HUDEP-2 (cell line): ENCODE measurements around the gene CSMD2.

Source experiments
- DNase-seq, 76 experiments: peaks; one replicate each; lab custom pipeline; 2025; ENCODE audit not compliant: unreplicated experiment in 76 of 76; lab: John Stamatoyannopoulos, UW

CSMD2 gene

DNA sequence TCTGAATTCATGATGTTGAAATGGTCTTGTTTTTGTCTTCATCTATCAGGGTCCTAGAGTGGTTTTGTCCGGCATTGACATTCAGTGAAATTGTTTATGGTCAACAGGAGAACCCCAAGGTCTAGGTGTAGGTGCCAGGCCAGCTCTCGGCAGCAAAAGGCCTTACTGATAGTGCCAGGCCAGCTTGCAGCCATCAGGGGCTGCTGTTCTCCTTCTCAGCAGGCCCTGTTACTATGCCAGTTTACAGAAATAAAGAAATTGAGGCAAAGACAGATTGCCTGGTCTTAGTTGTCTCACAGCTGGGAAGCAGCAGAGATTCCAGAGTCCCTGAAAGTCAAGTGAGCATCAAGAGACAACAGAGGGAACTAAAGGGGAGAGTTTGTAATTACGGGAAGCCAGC, 289.2 kb downstream of the CSMD2 start:
- peak in 1 of 76 experiments; percentile 2 for DNase-seq

DNA sequence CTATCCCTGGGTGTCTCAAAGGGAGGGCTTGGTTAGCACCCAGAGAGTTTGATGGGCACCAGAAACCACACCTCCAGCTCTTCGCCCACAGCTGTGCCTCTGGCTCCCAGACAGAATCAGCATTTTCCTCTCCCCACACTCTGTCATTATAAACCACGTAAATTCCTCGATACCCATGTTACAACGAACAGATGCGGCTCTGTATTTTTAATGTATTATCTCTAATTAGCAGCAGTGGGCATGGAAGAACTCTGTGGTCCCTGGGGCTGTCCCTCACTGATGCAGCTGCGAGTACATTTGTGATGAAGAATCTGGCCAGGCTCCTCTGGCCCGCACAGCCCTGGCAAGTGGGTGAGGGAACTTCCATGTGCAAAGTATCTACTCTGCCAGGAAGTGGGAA, 290.4 kb downstream of the CSMD2 start:
- no peak for DNase-seq

DNA sequence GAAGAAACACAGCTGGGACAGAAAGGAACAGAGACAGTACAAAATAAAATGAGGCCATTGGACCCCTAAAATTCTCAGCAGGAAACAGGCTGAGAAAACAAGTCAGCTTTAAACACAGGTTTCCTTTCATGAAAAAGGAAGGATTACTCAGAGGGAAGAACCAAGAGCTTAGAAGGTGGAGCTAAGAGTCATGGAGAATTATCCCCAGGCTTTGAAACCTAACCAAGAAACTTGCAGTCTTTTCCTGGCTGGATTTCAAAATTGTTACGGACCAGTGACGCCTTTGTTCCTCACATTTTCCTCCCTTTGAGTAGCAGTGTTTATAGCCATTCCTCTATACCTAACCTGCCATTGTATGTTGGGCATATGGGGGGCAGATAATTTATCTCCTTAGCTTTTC, 292.3 kb downstream of the CSMD2 start:
- DNase-seq = no peak

DNA sequence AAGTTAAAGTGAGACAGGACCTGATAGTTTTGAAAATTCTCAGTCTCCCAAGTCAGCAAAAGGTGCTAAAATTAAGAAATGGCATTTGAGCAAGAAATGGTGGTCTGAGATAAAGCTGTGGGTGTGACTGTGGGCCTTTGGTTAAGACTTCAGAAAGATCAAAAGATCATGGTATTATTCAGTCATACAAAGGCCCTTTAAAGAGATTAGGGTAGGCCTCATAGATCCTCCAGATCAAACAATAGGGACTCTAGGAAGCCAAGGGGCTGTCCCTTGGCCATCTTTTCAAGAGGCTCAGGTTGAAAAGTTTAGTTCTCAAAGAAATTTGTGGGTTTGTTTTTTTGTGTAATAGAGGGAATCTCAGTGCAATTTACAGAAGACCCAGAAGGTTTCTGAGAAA, 292.8 kb downstream of the CSMD2 start:
- DNase-seq = no peak

DNA sequence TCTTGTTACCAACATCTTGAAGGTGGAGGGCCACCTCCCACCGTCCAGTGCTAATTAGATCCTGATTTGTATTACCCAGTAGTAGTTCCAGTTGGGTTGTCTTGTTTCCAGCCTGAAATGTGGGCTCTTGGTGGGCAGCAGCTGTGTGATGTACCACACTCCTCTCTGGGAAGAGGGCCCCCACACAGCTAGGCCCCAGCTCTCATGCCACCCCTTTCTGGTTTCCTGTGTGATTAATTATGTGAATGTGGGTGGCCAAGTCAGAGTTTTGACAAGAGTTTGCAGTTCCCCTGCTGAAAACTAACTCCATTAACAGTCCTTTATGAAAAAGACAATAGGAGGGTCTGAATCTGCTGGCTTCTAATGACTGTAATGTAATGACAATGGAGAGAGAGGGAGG, 297.3 kb downstream of the CSMD2 start:
- no peak for DNase-seq

DNA sequence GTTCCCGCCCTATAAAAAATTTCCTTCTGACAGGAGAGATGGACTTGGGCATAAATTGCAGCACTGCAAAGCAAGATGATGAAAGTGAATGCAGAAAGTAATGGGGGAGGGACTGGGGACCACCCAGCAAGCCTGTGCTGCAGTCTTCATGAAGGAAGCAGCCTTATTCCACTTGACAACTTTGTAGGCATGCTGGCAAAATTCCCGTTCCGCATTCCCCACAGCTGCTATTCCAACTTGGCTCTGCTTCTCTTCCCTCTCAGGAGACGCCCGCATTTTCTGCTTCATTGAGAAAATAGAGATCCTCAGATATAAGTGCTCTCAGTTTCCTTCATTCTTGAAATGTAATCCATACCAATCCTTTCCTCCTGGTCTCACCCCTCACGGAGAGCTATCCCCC, 298.7 kb downstream of the CSMD2 start:
- DNase-seq = no peak

DNA sequence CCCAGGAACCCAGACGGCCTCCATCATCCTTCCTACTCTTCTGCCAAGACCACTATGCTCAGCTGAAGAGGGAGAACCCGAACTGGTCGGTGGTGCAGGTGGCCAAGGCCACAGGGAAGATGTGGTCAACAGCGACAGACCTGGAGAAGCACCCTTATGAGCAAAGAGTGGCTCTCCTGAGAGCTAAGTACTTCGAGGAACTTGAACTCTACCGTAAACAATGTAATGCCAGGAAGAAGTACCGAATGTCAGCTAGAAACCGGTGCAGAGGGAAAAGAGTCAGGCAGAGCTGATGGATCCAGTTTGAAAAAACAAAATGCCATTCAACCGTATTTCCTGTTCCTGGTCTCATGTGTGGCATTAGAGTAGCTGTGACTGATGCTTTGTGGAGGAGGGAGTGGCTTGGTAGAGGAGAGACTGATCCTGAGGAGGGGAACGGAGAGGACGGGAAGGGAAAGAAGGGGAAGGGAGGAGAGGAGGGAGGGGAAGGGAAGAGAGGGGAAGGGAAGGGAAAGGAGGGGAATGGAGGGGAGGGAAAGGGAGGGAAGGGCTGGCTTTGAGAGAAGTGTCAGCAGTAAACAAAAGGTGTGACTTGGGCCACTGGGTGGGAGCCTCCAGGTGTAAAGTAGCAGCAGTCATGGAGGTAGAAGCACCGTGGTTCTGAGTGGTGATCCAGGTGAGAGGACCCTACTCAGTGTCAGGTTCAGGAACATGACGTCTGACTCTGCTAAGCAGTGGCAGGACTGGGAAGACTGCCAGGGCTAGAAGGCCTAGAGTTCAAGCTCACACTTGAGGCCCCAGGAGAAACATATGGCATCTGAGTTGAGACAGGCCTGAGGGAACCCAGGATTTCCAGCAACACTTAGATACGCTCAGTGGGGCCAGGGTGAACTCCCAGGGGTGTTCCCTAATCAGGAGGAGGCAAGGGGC, 300.3 kb downstream of the CSMD2 start:
- no peak for DNase-seq

DNA sequence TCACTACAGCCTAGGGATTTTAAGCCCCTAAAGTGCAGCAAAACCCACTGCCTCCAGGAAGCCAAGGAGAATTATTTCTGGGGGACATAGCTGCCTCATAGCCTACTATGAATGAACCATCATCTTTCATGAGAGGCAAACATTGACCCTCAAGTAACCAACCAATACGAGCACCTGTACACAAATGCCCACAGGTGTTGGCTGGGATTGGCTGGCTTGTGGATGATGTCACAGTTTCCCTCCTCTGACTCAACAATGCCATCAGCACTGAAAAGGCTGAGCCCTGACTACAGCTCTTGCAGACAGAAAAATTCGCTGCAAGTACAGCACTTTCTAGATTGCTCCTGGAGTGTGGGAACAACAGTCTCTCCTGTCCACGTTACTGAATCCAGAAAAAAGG, 301.3 kb downstream of the CSMD2 start, which contains the start of gene HMGB4:
Gene HMGB4, plus strand, starts transcription at position 301 of the 400 bp plus-strand sequence. CDS start 113 bp downstream, outside the sequence.
- DNase-seq = no peak

DNA sequence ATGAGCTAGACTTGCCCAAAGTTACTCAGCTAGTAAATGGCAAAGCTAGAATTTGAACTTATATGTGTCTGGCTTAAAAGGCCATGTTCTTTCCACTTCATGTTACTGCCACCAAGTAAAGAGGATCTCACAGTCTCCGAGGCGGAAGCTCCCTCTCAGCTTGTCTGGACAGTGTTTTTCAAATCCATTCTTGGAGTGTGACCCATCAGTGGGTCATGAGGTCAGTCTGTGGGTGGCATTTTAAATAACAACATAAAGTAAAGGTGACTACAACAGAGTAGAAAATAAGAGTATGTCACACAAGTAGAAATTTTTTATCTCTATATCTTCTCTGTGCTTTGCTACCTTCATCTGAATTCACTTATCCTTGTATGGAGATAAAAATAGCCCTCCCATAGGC, 304.4 kb downstream of the CSMD2 start:
- DNase-seq = no peak

DNA sequence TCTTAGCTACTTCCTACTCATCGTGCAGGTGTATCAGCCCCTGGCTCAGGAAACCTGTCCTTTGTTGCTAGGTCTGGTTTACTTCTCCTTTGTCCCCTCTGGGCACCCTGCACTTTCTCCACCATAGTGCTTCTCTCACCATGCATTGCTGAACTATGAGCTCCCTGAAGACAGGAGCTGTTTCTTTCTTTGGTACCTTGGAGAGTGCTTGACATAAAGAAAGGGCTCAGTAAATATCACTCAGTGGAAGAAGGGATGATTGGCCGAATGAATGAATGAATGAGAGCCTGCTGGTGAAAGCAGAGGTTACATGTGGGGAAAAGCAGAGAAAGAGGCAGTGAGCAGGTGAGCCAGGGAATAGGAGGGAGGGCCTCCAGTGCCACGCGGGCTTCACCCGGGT, 310.9 kb downstream of the CSMD2 start:
- no peak for DNase-seq

DNA sequence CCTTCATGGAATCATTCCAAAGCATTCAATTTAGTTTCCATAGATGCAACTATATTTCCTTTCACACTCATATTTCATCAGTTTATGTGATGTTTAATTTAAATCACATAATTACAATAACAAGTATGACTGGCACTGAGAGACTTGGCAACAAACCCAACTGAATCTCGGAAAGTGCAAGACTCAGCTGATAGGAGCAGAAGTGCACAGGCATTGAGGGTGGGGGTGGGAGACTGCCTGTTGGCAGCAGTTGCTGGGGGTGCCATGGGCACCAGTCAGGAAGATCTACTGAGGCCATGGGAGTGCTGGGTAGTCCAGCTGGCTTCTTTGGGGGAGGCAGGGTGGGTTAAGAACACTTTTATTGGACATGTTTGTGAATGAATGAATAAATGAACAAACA, 311.6 kb downstream of the CSMD2 start:
- DNase-seq = no peak

DNA sequence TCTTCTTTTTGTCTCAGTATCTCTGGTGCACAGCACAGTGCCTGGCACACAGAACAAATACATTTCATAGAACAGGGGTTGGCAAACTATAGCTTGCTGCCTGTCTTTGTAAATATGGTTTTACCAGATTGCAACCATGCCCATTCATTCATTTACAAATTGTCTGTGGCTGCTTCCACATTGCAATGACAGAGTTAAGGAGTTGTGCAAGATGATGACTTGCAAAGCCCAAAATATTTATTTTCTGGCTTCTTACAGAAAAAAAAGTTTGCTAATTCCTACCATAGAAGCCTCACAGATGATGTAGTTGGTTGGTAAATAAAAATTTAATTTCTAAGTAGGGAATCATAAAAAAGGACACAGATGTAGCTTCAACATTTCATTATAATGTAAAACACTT, 312.3 kb downstream of the CSMD2 start:
- no peak for DNase-seq

DNA sequence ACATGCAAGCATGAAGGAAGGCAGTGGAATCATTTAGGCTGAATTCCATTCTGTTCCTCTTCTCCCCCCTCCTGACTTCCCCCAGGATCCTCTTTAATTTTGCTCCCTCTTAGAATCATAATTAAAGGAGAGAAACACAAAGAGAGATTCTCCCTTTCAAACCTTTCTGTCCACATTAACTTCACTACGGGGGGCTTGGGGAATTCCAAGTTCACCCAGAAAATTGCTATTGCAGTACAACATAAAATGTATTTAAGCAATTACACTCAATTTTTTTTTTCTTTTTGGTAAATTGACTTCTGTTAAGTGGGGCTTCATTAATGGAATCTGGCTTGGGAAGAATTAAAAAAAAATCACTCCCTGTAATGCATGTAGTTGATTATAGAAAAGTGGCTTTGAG, 314.5 kb downstream of the CSMD2 start:
- no peak for DNase-seq

DNA sequence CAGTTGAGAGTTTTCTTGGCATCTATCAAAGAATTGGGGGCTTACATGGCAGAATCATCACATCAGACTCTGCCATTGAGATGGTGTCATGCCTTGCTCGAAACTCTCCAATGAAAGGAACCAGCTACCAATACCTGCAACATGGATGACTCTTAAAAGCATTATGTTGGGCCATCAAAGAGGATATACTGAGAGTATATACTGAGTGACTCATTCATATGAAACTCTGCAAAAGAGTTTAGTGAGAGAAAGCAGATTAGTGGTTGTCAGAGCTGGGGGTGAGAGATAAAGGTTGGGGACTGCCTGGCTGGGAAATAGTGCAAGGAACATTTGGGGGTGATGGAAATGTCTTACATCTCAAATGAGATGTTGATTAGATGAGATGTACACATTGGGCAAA, 315.8 kb downstream of the CSMD2 start:
- DNase-seq = no peak

DNA sequence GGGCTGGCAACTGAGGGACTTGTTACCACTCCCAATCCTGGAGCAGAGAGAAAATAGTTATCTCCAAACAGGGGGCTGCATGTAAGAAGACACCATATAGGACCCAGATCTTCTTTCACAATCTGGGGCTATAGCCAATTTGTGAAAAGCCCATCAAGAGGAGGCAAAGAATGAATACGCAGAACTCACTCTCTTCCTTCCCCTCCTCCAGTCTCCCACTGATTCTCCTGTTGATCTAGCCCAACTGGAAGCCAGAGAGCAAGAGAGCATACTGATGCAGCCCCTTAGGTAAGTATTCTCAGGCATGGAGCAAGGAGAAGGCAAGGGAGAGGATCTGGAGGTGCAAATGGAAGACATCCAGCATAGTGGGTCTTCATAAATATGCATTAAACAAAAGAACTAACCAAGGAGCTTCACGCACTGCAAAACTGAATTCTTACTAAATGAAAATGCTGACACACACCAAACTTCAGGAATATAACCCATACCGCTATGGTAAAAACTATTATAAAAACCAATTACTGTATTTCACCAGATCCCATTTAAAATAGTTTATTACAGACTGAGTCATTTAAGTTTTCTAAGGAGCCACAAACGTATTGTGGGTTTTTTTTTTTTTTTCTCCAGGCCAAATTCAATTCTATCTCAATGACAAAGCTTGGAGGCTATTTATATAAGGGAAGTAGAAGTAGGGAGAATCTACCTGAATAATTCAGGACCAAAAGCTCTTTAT, 316.7 kb downstream of the CSMD2 start:
- no peak for DNase-seq

DNA sequence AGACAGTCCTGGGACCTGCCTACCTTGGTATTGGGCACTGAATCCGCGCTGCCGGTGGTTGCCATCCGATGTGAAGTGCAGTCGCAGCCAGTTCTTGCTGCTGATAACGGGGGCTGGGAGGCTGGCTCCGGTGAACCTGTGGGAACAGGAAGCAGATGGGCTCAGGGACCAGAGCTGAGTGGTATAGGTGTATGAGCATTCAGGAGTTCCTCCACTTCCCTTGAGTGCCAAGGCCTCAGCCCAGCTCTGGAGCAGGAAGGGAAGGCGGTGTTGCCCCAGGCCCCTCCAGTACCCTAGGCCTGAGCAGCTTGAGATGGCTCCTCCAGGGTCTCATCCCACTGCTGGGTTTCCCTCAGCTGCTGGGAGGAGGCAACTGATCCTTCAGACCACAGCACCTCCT, 318.2 kb downstream of the CSMD2 start:
- DNase-seq = no peak

DNA sequence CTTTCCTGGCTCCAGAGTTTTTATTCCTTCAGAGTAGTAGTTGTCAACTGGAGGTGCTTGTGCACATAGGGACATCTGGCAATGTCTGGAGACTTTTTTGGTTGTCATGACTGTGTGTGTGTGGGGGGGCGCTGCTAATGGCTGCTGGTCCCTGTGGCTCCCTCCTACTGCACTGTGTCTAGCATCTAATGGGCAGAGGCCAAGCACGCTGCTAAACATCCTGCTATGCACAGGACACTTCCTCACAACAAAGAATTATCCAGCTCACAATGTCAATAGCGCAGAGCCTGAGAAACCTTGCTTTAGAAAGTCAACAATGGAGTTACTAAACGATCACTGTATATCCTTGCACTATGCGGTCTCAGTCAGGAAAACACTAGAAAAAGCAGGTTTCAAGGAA, 320.9 kb downstream of the CSMD2 start:
- no peak for DNase-seq

DNA sequence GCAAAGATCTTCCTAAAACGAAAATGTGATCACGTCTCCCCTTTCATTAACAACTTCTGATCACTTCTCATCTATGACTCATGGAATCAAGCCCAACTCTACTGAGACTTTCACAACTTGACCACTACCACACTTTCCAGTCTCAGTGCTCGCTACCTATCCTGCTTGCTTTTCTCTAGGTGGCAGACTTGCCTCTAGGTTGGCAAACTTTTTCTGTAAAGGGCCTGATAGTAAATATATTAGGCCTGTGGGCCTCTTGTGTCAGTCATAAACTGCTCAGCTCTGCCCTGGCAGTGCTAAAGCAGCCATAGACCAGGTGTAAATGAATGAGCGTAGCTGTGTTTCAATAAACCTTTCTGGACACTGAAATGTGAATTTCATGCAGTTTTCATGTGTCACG, 322.7 kb downstream of the CSMD2 start:
- no peak for DNase-seq

DNA sequence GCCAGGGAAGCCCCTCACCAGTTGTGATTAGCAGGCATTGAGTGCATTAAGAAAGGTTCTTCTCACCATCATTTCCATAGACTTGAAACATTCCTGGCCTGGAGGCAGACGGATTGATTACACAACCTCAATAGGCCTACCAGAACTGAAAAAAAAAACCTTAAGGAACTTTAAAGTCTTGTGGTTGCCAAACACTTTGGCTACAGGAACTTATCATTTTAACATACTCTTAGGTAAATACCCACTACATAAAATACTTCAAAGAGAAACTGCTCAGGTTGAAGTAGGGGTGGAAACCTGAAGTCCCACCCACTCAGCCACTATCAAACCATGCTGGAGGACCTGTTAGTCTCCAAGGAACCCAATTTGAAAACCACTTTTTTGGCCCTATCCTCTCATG, 323.5 kb downstream of the CSMD2 start:
- no peak for DNase-seq

DNA sequence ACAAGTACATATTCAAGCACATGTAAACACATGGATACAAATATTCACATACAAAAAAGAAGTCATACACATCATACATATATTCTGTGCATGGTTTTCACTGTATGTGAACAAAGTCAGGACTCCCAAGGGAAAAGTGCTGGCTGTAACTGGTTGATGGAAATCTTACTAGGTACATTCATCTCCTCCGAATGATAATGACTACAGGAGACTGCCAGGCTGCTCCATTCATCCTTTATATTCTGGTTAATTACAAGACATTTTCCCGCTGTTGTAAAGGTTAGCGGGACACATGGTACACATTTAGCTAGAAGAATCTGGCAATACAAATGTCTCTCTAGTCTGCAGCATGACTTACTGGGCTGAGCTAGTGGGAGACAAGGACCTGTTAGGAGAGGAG, 327.4 kb downstream of the CSMD2 start:
- no peak for DNase-seq

DNA sequence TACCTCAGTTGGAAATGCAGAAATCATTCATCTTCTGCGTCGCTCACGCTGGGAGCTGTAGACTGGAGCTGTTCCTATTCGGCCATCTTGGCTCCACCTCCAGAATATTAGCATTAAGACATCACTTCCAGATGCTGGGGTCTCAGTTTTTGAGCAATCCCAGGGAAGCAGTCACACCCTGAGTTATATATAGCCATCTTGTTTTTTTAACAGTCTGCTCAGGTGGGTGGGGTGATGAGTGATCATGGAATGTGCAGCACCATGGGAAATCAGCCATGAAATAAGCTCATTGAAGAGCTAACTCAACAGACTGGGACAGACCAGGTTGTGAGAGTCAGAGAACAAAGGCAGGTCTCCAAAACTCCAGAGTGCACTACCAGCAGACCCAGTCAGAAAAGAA, 328.1 kb downstream of the CSMD2 start:
- DNase-seq = no peak

DNA sequence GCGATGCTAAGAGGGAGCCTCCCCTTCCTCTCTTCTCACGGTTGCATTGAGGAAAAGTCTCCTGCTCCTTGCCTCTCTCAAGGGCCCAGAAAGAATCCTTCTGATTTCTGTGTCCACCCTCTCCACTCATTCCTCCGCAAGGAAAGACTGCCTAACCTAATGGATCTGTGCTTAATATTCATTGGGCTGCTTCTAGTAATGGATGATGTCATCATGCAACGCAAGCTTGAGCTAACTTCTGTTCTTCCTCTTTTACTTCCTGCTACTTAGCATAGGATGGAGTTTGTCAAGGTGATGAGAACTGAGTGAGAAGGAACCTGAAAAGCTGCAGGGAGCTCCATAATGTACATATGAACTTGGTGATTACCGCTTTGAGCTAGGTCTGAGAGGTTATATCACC, 336.4 kb downstream of the CSMD2 start:
- DNase-seq = no peak
